HepG2 (cell line): ENCODE measurements around the gene FKBP10. TPM values are rescaled to one million over a fixed set of nuclear protein-coding genes. Genes with fewer than 3 reads are reported as not detected.

ENCODE experiments used
- ATAC-seq: fragments of 200-7000 bp; cut with Tn5 transposase; 3 replicates; pipeline ENCODE4 v1.9.1; 2020; ENCODE audit warnings: mild to moderate bottlenecking, moderate library complexity
- BruUV-seq: library from RNA; stranded (reverse); fragments of 400-500 nt; replicated peaks from 2 replicates; lab custom pipeline; 2021; lab: Mats Ljungman, UMichigan
- CTCF ChIA-PET: fragments of 300-600 bp; formaldehyde crosslinking; extraction: SDS; loops from one replicate; lab custom pipeline; 2021; ENCODE audit warnings: low total read pairs, inconsistent platforms, low intra/inter-chr PET ratio; lab: Yijun Ruan, JAX
- POLR2A ChIA-PET: fragments of 350-600 bp; sonication (Branson Sonifier 250); formaldehyde crosslinking; loops from one replicate; lab custom pipeline; 2020; ENCODE audit warnings: antibody characterized with exemption, inconsistent platforms; lab: Yijun Ruan, JAX
- DNase-seq: peaks from one replicate; pipeline ENCODE4 v3.0.0-alpha.2; 2015; ENCODE audit warnings: low spot score
- FAIRE-seq: peaks from 3 replicates; lab custom pipeline; 2011; peaks lifted over from hg19 to GRCh38; lab: Jason Lieb, UNC
- H2AFZ ChIP-seq: one replicate; pipeline ENCODE4 v1.6.1; 2011; ENCODE audit warnings: low read length, inconsistent platforms
- H3K27ac ChIP-seq: fragments of 300-600 bp; 3 replicates; pipeline ENCODE4 v1.8.0; 2011; ENCODE audit warnings: mixed run types, mild to moderate bottlenecking, mixed read lengths, low read length, inconsistent platforms; ENCODE audit not compliant: insufficient read depth; ENCODE audit errors: extremely low read length
- H3K27me3 ChIP-seq, 2 experiments: fragments of 200-600 bp in 1 of 2; 2 replicates in 1 of 2; 3 replicates in 1 of 2; pipeline versions ENCODE4 v1.6.0 to v1.8.0; 2011; ENCODE audit warnings: low read length in 2 of 2, mild to moderate bottlenecking in 2 of 2, moderate library complexity in 2 of 2, inconsistent platforms in 1 of 2; ENCODE audit not compliant: insufficient read depth in 2 of 2, control insufficient read depth in 1 of 2
- H3K36me3 ChIP-seq, 2 experiments: fragments of 200-600 bp in 1 of 2; replicated peaks in 1 of 2; 2 replicates in 1 of 2; 3 replicates in 1 of 2; pipeline versions ENCODE4 v1.5.1 to v1.8.0; 2011; ENCODE audit warnings: low read length in 2 of 2, inconsistent platforms in 1 of 2; ENCODE audit not compliant: insufficient read depth in 2 of 2, control insufficient read depth in 1 of 2
- H3K4me1 ChIP-seq: 2 replicates; pipeline ENCODE4 v1.5.1; 2012; ENCODE audit warnings: low read length, inconsistent platforms; ENCODE audit not compliant: insufficient read depth
- H3K4me2 ChIP-seq: 2 replicates; pipeline ENCODE4 v1.6.0; 2011; ENCODE audit warnings: low read depth, low read length, inconsistent platforms
- H3K4me3 ChIP-seq, 3 experiments: fragments of 200-600 bp in 1 of 3; sonication (generic), shearing (Covaris generic) in 1 of 3; replicated peaks in 1 of 3; 2 replicates each; pipeline ENCODE4 v1.5.1; 2011 to 2016; ENCODE audit warnings: low read length in 3 of 3, inconsistent platforms in 2 of 3, low read depth in 2 of 3, mild to moderate bottlenecking in 2 of 3, control low read depth in 1 of 3, mixed read lengths in 1 of 3; ENCODE audit not compliant: insufficient read depth in 1 of 3
- H3K79me2 ChIP-seq: one replicate; pipeline ENCODE4 v1.6.1; 2011; ENCODE audit warnings: low read length, inconsistent platforms; ENCODE audit not compliant: insufficient read depth
- H3K9ac ChIP-seq: 2 replicates; pipeline ENCODE4 v1.6.0; 2011; ENCODE audit warnings: mild to moderate bottlenecking, low read depth, low read length, inconsistent platforms; ENCODE audit not compliant: insufficient read depth
- H3K9me3 ChIP-seq: 2 replicates; pipeline ENCODE4 v1.5.1; 2012; ENCODE audit warnings: mild to moderate bottlenecking, low read length
- H4K20me1 ChIP-seq: 2 replicates; pipeline ENCODE4 v1.6.0; 2011; ENCODE audit warnings: inconsistent platforms, mild to moderate bottlenecking, low read length, moderate library complexity; ENCODE audit not compliant: insufficient read depth
- FUBP1 ChIP-seq: sonication (generic); formaldehyde crosslinking; IDR thresholded peaks from 2 replicates; pipeline ENCODE4 v1.5.1; 2020; ENCODE audit warnings: missing genetic modification reagents, mild to moderate bottlenecking, borderline replicate concordance
- GABPB1 ChIP-seq: IDR thresholded peaks from 2 replicates; pipeline ENCODE4 v1.6.1; 2016; ENCODE audit warnings: mild to moderate bottlenecking, missing genetic modification reagents, moderate library complexity, missing compliant biosample characterization
- KLF16 ChIP-seq, 2 experiments: sonication (generic) in 1 of 2; formaldehyde crosslinking in 1 of 2; IDR thresholded peaks; 2 replicates each; pipeline versions ENCODE4 v1.6.1 to v1.8.0; 2016 to 2023; ENCODE audit warnings: missing genetic modification reagents in 2 of 2, missing compliant biosample characterization in 1 of 2
- MAF1 ChIP-seq: sonication (generic); formaldehyde crosslinking; IDR thresholded peaks from 2 replicates; pipeline ENCODE4 v1.5.0; 2020; ENCODE audit warnings: missing genetic modification reagents, borderline replicate concordance
- MXI1 ChIP-seq: IDR thresholded peaks from 3 replicates; pipeline ENCODE4 v1.6.1; 2012; ENCODE audit warnings: low read depth, low read length, inconsistent platforms, borderline replicate concordance
- NBN ChIP-seq: fragments of 450-650 bp; conservative IDR thresholded peaks from 2 replicates; pipeline ENCODE4 v1.6.1; 2017
- NFE2L1 ChIP-seq: sonication (generic); formaldehyde crosslinking; IDR thresholded peaks from 2 replicates; pipeline ENCODE4 v1.4.0; 2020; ENCODE audit warnings: missing genetic modification reagents, mild to moderate bottlenecking, borderline replicate concordance
- RFXANK ChIP-seq: IDR thresholded peaks from 2 replicates; pipeline ENCODE4 v1.6.1; 2016
- SAP130 ChIP-seq: IDR thresholded peaks from 2 replicates; pipeline ENCODE4 v1.6.1; 2016; ENCODE audit warnings: low read depth
- SATB2 ChIP-seq: sonication (generic); formaldehyde crosslinking; IDR thresholded peaks from 2 replicates; pipeline ENCODE4 v1.5.0; 2020; ENCODE audit warnings: missing genetic modification reagents
- SETDB1 ChIP-seq: sonication (generic); formaldehyde crosslinking; IDR thresholded peaks from 2 replicates; pipeline ENCODE4 v1.5.1; 2020; ENCODE audit warnings: missing genetic modification reagents, mild to moderate bottlenecking, borderline replicate concordance
- SP2 ChIP-seq: sonication (generic); formaldehyde crosslinking; IDR thresholded peaks from 2 replicates; pipeline ENCODE4 v1.5.1; 2020; ENCODE audit warnings: mild to moderate bottlenecking, missing genetic modification reagents
- SRSF9 ChIP-seq: fragments of 200-400 bp; formaldehyde crosslinking; IDR thresholded peaks from 2 replicates; pipeline ENCODE4 v1.6.1; 2018; ENCODE audit warnings: borderline replicate concordance, mild to moderate bottlenecking, low read depth, low read length; ENCODE audit not compliant: insufficient read depth, poor library complexity, severe bottlenecking
- TCF7 ChIP-seq: sonication (generic); IDR thresholded peaks from 2 replicates; pipeline ENCODE4 v1.6.1; 2016; ENCODE audit warnings: antibody characterized with exemption, low read depth
- ZNF138 ChIP-seq: sonication (generic); formaldehyde crosslinking; IDR thresholded peaks from 2 replicates; pipeline ENCODE4 v1.5.0; 2020; ENCODE audit warnings: mild to moderate bottlenecking, low read depth, missing genetic modification reagents
- ZNF414 ChIP-seq: sonication (generic); formaldehyde crosslinking; IDR thresholded peaks from 2 replicates; pipeline ENCODE4 v1.5.0; 2020; ENCODE audit warnings: missing genetic modification reagents
- ZNF772 ChIP-seq: sonication (generic); formaldehyde crosslinking; IDR thresholded peaks from 2 replicates; pipeline ENCODE4 v1.5.0; 2020; ENCODE audit warnings: mild to moderate bottlenecking, missing genetic modification reagents
- ZNF788 ChIP-seq: sonication (generic); formaldehyde crosslinking; IDR thresholded peaks from 2 replicates; pipeline ENCODE4 v1.5.0; 2020; ENCODE audit warnings: mild to moderate bottlenecking, missing genetic modification reagents, borderline replicate concordance
- WGBS: methylation state at CpG from one replicate; pipeline ENCODE4 v1.1.6; 2017; ENCODE audit warnings: low lambda C conversion rate; 5-methylcytosine and 5-hydroxymethylcytosine counted together
- in situ Hi-C: cut with HindIII; loops from 2 replicates; pipeline ENCODE4 v1.10.0; 2017; ENCODE audit warnings: low pct_unique_long_range_greater_than_20kb; ENCODE audit not compliant: extremely low pct_ligation_motif_present
- intact Hi-C: fragments of 100-400 bp; cut with micrococcal nuclease; formaldehyde crosslinking; loops from one replicate; pipeline ENCODE4 v1.10.0; 2022; ENCODE audit not compliant: unreplicated experiment
- polyA plus RNA-seq, 8 experiments: library from polyadenylated mRNA; depleted of rRNA in 3 of 8; stranded (reverse) in 7 of 8; unstranded in 1 of 8; fragments of >200 nt; fragmentation: Illumina TruSeq in 4 of 8; extraction: Trizol in 4 of 8; gene quantifications; 2 replicates each; pipeline versions ENCODE4 v1.2.1 to v1.2.3, GENCODE V29; 2011 to 2016; ENCODE audit warnings: low read depth in 4 of 8, missing spikeins in 1 of 8, mixed read lengths in 1 of 8; ENCODE audit not compliant: insufficient read depth in 1 of 8
- total RNA-seq, 5 experiments: library from RNA; depleted of rRNA; stranded (reverse); fragments of >200 nt; fragmentation: Illumina TruSeq; extraction: Trizol; gene quantifications; 2 replicates each; pipeline ENCODE4 v1.2.3, GENCODE V29; 2016; ENCODE audit warnings: low read depth in 1 of 5
- TF ChIP-seq, protein P1 (sequence below): sonication (generic); formaldehyde crosslinking; IDR thresholded peaks from 2 replicates; pipeline ENCODE4 v1.9.0; 2022; ENCODE audit warnings: low read depth, missing genetic modification reagents

FKBP10 gene
- total and polyA plus RNA-seq, 2 of the 13 experiments (the other 11 are each of a cell fraction or from before 2014, with no cell fraction given): 149 to 573 TPM

GRCh38 chr17:41811549-41812380 lies 1.0 kb upstream of the FKBP10 start, which contains the start of gene P3H4:
P3H4 (minus strand) TSS chr17:41811949; CDS start chr17:41811915, 34 bp downstream.
- Histone ChIP-seq H3K9ac (peak within 1 kb of the TSS; percentile 88), H3K9me3 (no peaks in the 10 kb centered on the region), H3K27ac (peak within 1 kb of the TSS; percentile 82), H3K4me3 (peak within 1 kb of the TSS; percentile 83 to 88 (median 87)), H3K36me3 (peaks cover 6 to 8% of the 10 kb centered on the region in 2 experiments; a peak in 1 of 5 replicates), H3K4me2 (peak within 1 kb of the TSS; percentile 94), H3K79me2 (peaks cover 42% of the 10 kb centered on the region), H2AFZ (no peak within 1 kb of the TSS), H3K4me1 (peaks cover 60% of the 10 kb centered on the region), H3K27me3 (no peaks in the 10 kb centered on the region; a peak in 1 of 5 replicates), H4K20me1 (no peaks in the 10 kb centered on the region)
- FAIRE-seq (no peak), ATAC-seq (peak; percentile 80), DNase-seq (peak; percentile 60)
- BruUV-seq: TSS peak; percentile 50
- 0% methylated on average over 23 of the region's 96 CpGs for WGBS
- in situ Hi-C loops (no loop called here), intact Hi-C loops (loop anchor here (5.0 to 10.0 kb wide), 2 partner anchors 53 to 146 kb away; partner anchors contain the start of gene KLHL11)
- CTCF ChIA-PET: interaction anchor here (2.6 kb wide), 1 partner anchor 74 kb away, joined by 14 read pairs; no protein-coding TSS in a partner anchor
- POLR2A ChIA-PET: interaction anchor here (0.8 to 3.9 kb wide), 25 partner anchors 10 to 191 kb away, joined by 3 to 22 read pairs (median 7); partner anchors contain the start of genes ACLY, EIF1, HAP1 and JUP
- no peak for TF ChIP-seq RFXANK (CRISPR knock-in tag)
- peak; percentile 94; the same call in 1 of the 2 replicates for TF ChIP-seq SATB2 (CRISPR knock-in tag)
- peak; percentile 7; the same call in 1 of the 2 replicates for TF ChIP-seq TCF7
- TF ChIP-seq SP2: peak; percentile 67
- TF ChIP-seq NFE2L1 (CRISPR knock-in tag): 0 out of 2 replicates have a peak, but pooled peaks have one; percentile 43
- peak; percentile 76; the same call in 1 of the 2 replicates for TF ChIP-seq GABPB1
- no peak for TF ChIP-seq MAF1 (CRISPR knock-in tag)
- TF ChIP-seq KLF16 (CRISPR knock-in tag; IDR thresholded peaks at IDR 0.05): 0 out of 4 replicates have a peak, but pooled peaks have one; percentile 23 to 38
- TF ChIP-seq, protein P1, sequence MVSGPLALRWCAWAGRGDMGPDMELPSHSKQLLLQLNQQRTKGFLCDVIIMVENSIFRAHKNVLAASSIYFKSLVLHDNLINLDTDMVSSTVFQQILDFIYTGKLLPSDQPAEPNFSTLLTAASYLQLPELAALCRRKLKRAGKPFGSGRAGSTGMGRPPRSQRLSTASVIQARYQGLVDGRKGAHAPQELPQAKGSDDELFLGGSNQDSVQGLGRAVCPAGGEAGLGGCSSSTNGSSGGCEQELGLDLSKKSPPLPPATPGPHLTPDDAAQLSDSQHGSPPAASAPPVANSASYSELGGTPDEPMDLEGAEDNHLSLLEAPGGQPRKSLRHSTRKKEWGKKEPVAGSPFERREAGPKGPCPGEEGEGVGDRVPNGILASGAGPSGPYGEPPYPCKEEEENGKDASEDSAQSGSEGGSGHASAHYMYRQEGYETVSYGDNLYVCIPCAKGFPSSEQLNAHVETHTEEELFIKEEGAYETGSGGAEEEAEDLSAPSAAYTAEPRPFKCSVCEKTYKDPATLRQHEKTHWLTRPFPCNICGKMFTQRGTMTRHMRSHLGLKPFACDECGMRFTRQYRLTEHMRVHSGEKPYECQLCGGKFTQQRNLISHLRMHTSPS: peak; percentile 46
- no peak for TF ChIP-seq NBN
- peak; percentile 71 for TF ChIP-seq ZNF772 (CRISPR knock-in tag)
- peak; percentile 85; the same call in 1 of the 2 replicates for TF ChIP-seq ZNF138 (CRISPR knock-in tag)
- TF ChIP-seq ZNF414 (CRISPR knock-in tag): no peak
- peak; percentile 63 for TF ChIP-seq SAP130
- no peak for TF ChIP-seq SETDB1 (CRISPR knock-in tag)
- peak; percentile 92; the same call in 1 of the 2 replicates for TF ChIP-seq FUBP1 (CRISPR knock-in tag)
- TF ChIP-seq ZNF788 (CRISPR knock-in tag): peak; percentile 52
- TF ChIP-seq SRSF9: no peak
- TF ChIP-seq MXI1: peak; percentile 63; the same call in 2 of the 3 replicates
